ENCODE results near the gene PRSS33. TPM values are rescaled to one million over a fixed set of nuclear protein-coding genes. Genes with fewer than 3 reads are reported as not detected.

PRSS33 gene
- polyA plus RNA-seq, 1 of the 3 experiments (the other 2 are of a cell fraction), result not detected

GRCh38 chr16:2825049-2825742 is 37.8 kb upstream of the PRSS33 start (continued):
- TF ChIP-seq, protein P1, sequence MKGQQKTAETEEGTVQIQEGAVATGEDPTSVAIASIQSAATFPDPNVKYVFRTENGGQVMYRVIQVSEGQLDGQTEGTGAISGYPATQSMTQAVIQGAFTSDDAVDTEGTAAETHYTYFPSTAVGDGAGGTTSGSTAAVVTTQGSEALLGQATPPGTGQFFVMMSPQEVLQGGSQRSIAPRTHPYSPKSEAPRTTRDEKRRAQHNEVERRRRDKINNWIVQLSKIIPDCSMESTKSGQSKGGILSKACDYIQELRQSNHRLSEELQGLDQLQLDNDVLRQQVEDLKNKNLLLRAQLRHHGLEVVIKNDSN (IDR thresholded peaks at IDR 0.05; ENCODE audit: borderline replicate concordance, low read depth), result no peak

DNA sequence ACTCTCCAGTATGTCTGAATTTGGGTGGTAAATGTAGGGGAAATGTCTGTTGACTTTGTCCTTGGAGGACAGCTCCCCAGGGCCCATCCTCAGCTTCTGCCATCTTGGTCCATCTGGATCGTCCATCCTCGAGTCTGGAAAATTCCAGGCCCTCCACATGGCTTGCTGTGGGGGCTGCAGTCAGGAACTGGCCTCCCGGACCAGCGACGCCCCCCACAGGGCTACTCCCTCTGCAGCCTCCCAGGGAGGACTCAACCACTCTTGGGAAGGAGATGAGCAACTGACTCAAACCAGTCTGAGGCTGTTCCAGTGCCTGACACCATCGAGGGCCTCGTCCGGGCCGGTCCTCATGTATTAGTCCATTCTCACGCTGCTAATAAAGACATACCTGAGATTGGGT is 37.3 kb upstream of the PRSS33 start:
- 82% methylated on average over 7 of the region's 10 CpGs for WGBS (ENCODE audit: low lambda C conversion rate)
- no peaks in the 10 kb centered on the region for H3K9me3 ChIP-seq
- no peaks in the 10 kb centered on the region for H3K27me3 ChIP-seq (ENCODE audit: insufficient read depth)
- POLR2A ChIA-PET, result no interaction called here
- DNase-seq, result no peak
- H4K20me1 ChIP-seq (ENCODE audit: insufficient read depth), result no peaks in the 10 kb centered on the region
- CTCF ChIA-PET, result no interaction called here
- no peak overlapping the region for H3K27ac ChIP-seq (ENCODE audit: low read depth in 2 of 2, low read length in 1 of 2)
- peaks cover 0 to 29% of the 10 kb centered on the region in 2 experiments; a peak in 1 of 4 replicates for H3K4me1 ChIP-seq (ENCODE audit: control insufficient read depth in 1 of 2, insufficient read depth in 2 of 2, low read depth in 1 of 2, low read length in 1 of 2)
- no peaks in the 10 kb centered on the region for H3K36me3 ChIP-seq (replicated peaks in 1 of 2; ENCODE audit: control insufficient read depth in 1 of 2, insufficient read depth in 2 of 2, low read length in 1 of 2)
- H3K4me3 ChIP-seq (ENCODE audit: low read depth in 2 of 2, low read length in 1 of 2), result no peak overlapping the region
- no peaks in the 10 kb centered on the region for H3F3A ChIP-seq (replicated peaks; ENCODE audit: insufficient read depth)
- no peaks in the 10 kb centered on the region for H3K79me2 ChIP-seq (ENCODE audit: insufficient read depth)
- H2AFZ ChIP-seq (ENCODE audit: low read depth), result no peak overlapping the region
- TF ChIP-seq, protein P2, sequence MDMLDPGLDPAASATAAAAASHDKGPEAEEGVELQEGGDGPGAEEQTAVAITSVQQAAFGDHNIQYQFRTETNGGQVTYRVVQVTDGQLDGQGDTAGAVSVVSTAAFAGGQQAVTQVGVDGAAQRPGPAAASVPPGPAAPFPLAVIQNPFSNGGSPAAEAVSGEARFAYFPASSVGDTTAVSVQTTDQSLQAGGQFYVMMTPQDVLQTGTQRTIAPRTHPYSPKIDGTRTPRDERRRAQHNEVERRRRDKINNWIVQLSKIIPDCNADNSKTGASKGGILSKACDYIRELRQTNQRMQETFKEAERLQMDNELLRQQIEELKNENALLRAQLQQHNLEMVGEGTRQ (IDR thresholded peaks at IDR 0.05; ENCODE audit: borderline replicate concordance, low read depth, low read length), result no peak
- TF ChIP-seq RXRA (IDR thresholded peaks at IDR 0.05; ENCODE audit: borderline replicate concordance, low read depth) (no peak), POLR2AphosphoS5 (IDR thresholded peaks at IDR 0.05; ENCODE audit: low read depth, low read length) (no peak)
- H3K4me2 ChIP-seq, result no peak overlapping the region
- H3K9ac ChIP-seq, result no peak overlapping the region
- H3K9me2 ChIP-seq, result no peaks in the 10 kb centered on the region

DNA sequence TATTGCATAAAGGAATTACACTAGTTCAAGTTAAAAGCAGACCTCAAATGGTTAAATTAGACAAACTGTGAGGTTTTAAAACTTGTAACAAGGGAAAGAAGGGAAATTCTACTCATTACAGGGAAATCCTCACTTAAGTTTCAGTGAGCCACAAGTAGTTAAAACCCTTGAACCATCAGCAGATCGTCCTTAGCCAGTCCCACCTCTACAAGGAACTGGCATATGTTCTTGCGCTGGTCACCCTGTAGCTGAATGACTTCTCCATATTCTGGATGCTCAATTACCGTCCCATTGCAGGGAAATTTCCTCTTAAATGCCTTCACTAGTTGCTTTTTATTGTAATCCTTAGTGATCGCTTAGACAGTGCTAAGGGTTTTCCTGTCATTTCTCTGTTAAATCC is 35.1 kb upstream of the PRSS33 start:
- Histone ChIP-seq H3K9me3 (no peaks in the 10 kb centered on the region), H3F3A (replicated peaks; ENCODE audit: insufficient read depth) (no peaks in the 10 kb centered on the region), H3K27me3 (ENCODE audit: insufficient read depth) (no peaks in the 10 kb centered on the region), H3K9me2 (no peaks in the 10 kb centered on the region), H4K20me1 (ENCODE audit: insufficient read depth) (no peaks in the 10 kb centered on the region), H3K9ac (no peak overlapping the region), H3K36me3 (replicated peaks in 1 of 2; ENCODE audit: control insufficient read depth in 1 of 2, insufficient read depth in 2 of 2, low read length in 1 of 2) (no peaks in the 10 kb centered on the region), H3K4me2 (no peak overlapping the region), H3K4me1 (ENCODE audit: control insufficient read depth in 1 of 2, insufficient read depth in 2 of 2, low read depth in 1 of 2, low read length in 1 of 2) (peaks cover 0 to 24% of the 10 kb centered on the region in 2 experiments; a peak in 1 of 4 replicates), H3K4me3 (ENCODE audit: low read depth in 2 of 2, low read length in 1 of 2) (no peak overlapping the region), H3K27ac (ENCODE audit: low read depth in 2 of 2, low read length in 1 of 2) (no peak overlapping the region), H2AFZ (ENCODE audit: low read depth) (no peak overlapping the region), H3K79me2 (ENCODE audit: insufficient read depth) (no peaks in the 10 kb centered on the region)
- WGBS (ENCODE audit: low lambda C conversion rate), result 77% methylated on average over 4 of the region's 4 CpGs
- ChIA-PET CTCF (interaction anchor here (1.2 to 2.7 kb wide), 11 partner anchors 8 to 70 kb away, joined by 3 to 13 read pairs (median 5); partner anchors contain the start of genes PRSS41 and SRRM2), POLR2A (interaction anchor here (1.1 kb wide), 1 partner anchor 60 kb away, joined by 4 read pairs; the partner anchor contains the start of gene FLYWCH2)
- DNase-seq, result no peak
- TF ChIP-seq, protein P1 (IDR thresholded peaks at IDR 0.05; ENCODE audit: borderline replicate concordance, low read depth), result no peak
- TF ChIP-seq TCF12 (IDR thresholded peaks at IDR 0.05) (no peak), TEAD4 (IDR thresholded peaks at IDR 0.05; ENCODE audit: borderline replicate concordance, insufficient read depth) (no peak), TAF1 (IDR thresholded peaks at IDR 0.05; ENCODE audit: borderline replicate concordance, low read depth, low read length) (no peak), RXRA (IDR thresholded peaks at IDR 0.05; ENCODE audit: borderline replicate concordance, low read depth) (no peak), EP300 (IDR thresholded peaks at IDR 0.05; ENCODE audit: borderline replicate concordance in 1 of 2, low read depth in 1 of 2, low read length in 1 of 2) (no peak), MXI1 (IDR thresholded peaks at IDR 0.05; ENCODE audit: low read depth, low read length) (no peak), RCOR1 (IDR thresholded peaks at IDR 0.05; ENCODE audit: low read length) (no peak), SIN3A (IDR thresholded peaks at IDR 0.05; ENCODE audit: borderline replicate concordance, low read depth, low read length) (no peak), FOSL2 (IDR thresholded peaks at IDR 0.05; ENCODE audit: borderline replicate concordance, low read depth) (no peak), NFIC (IDR thresholded peaks at IDR 0.05; ENCODE audit: borderline replicate concordance) (no peak), NRF1 (IDR thresholded peaks at IDR 0.05; ENCODE audit: low read depth, low read length) (no peak), ELF1 (IDR thresholded peaks at IDR 0.05) (no peak), CHD2 (IDR thresholded peaks at IDR 0.05; ENCODE audit: low read length, partially characterized antibody) (no peak), RFX5 (IDR thresholded peaks at IDR 0.05; ENCODE audit: low read length) (no peak), GABPA (IDR thresholded peaks at IDR 0.05; ENCODE audit: low read depth) (no peak), CTCF (IDR thresholded peaks at IDR 0.05) (no peak), EZH2phosphoT487 (IDR thresholded peaks at IDR 0.05; ENCODE audit: borderline replicate concordance, low read depth) (no peak)
- TF ChIP-seq, protein P2 (IDR thresholded peaks at IDR 0.05; ENCODE audit: borderline replicate concordance, low read depth, low read length), result no peak

Data from SK-N-SH (cell line).